Erythroblast (primary cell): ENCODE results near the gene HSD17B14.
"Not testable (repeated sequence)": the region's sequence is repeated elsewhere in the genome, so short reads cannot be mapped to it uniquely, and the experiment has no call there.

ENCODE experiments used
- DNase-seq, 2 experiments: peaks; one replicate each; lab custom pipeline; 2025; lab: John Stamatoyannopoulos, UW
- GATA1 ChIP-seq: IDR thresholded peaks from 2 replicates; pipeline ENCODE4 v1.6.1; 2011; ENCODE audit warnings: low read depth, mild to moderate bottlenecking, control low read depth, low read length, moderate library complexity
- POLR2A ChIP-seq: IDR thresholded peaks from 2 replicates; pipeline ENCODE4 v1.6.1; 2011; ENCODE audit warnings: mild to moderate bottlenecking, low read length

The HSD17B14 gene

DNA sequence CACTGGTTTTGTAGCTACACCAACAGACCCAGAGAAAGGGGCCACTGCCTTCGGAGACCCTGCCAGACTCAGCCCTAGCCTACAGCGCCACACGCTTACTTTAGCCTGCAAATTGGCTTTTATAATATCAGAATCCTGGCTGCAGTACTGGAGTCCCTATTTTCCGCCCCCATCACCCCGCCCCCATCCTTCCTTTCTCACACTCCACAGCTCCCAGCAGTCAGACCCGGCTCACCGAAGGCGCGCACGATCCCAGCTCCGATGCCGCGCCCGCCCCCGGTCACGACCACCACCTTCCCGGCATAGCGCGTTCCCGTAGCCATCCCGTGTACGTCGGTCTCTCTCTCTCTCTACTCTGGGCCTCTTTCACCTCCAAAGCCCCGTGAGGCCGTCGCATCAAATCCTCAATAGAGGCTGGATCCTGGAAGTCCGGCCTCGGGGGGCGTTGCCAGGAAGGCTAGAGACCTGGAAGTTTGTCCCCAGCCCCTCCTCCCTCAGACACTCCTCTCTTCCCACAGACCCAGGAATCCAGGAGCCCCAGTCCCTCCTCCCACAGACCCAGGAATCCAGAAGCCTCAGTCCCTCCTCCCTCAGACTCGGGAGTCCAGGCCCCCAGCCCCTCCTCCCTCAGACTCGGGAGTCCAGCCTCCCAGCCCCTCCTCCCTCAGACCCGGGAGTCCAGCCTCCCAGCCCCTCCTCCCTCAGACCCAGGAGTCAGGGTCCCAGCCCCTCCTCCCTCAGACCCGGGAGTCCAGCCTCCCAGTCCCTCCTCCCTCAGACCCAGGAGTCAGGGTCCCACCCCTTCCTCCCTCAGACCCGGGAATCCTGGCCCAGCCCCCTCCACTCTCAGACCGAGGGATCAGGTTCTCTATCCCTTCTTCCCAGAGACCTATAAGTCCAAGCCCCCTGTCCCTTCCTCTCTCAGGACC is at the start of gene HSD17B14:
Gene HSD17B14, minus strand, starts transcription at position 403 of the 929 bp plus-strand sequence. Its CDS starts 80 bp downstream, at position 323.
- DNase-seq, result no peak
- no peak for TF ChIP-seq GATA1
- peak; percentile 27 for TF ChIP-seq POLR2A

GRCh38 chr19:48883726-48884125 is 47.4 kb upstream of the HSD17B14 start:
- no peak for DNase-seq
- no peak for TF ChIP-seq GATA1
- no peak for TF ChIP-seq POLR2A

GRCh38 chr19:48881741-48882657 is 45.7 kb upstream of the HSD17B14 start:
- DNase-seq, result peak in 1 of 2 experiments; percentile 64
- no peak for TF ChIP-seq POLR2A
- TF ChIP-seq GATA1, result no peak

GRCh38 chr19:48879696-48880095 is 43.4 kb upstream of the HSD17B14 start:
- DNase-seq, result not testable (repeated sequence)

- TF ChIP-seq POLR2A, result no peak
- DNase-seq, result no peak
Observed at GRCh38 chr19:48879025-48879637, 42.8 kb upstream of the HSD17B14 start.

DNA sequence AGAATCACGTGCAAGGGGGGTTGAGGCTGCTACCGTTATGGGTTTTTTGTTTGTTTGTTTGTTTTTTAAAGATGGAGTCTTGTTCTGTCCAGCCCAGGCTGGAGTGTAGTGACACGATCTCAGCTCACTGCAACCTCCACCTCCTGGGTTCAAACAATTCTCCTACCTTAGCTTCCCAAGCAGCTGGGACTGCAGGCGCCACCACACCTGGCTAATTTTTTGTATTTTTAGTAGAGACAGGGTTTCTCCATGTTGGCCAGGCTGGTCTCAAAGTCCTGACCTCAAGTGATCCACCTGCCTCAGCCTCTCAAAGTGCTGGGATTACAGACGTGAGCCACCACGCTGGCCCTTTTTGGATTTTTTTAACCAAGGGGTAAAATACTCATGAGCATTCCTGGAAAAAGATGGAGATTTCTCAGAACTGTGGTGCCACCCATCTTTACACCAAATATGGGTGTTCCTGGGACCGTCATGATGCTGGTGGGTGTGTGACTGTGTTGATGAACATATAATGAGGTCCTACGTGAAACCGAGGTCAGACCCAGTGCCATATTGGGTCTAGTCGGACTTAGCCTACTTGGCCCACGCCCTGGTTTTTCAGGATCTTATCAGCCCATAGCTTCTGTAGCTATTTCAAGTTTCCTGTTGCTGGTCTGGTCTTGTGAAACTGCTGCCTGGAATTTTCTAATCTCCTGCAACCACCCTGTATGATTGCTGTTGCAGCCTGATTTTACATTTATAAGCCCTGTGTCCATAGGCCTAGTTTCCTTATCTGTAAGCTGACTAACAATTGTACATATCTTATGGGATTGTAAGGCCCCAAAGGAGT is 42.1 kb upstream of the HSD17B14 start:
- DNase-seq, result peak; percentile 99 to 100

GRCh38 chr19:48877855-48878195 is 41.5 kb upstream of the HSD17B14 start:
- TF ChIP-seq GATA1 (no peak), POLR2A (no peak)
- no peak for DNase-seq

More for the DNA sequence above, 42.1 kb upstream of the HSD17B14 start:
- TF ChIP-seq POLR2A (peak; percentile 87), GATA1 (peak; percentile 87)

- peak; percentile 85 for TF ChIP-seq POLR2A
- peak; percentile 94 to 95 for DNase-seq
Observed at GRCh38 chr19:48876043-48876981, 40.0 kb upstream of the HSD17B14 start.

DNA sequence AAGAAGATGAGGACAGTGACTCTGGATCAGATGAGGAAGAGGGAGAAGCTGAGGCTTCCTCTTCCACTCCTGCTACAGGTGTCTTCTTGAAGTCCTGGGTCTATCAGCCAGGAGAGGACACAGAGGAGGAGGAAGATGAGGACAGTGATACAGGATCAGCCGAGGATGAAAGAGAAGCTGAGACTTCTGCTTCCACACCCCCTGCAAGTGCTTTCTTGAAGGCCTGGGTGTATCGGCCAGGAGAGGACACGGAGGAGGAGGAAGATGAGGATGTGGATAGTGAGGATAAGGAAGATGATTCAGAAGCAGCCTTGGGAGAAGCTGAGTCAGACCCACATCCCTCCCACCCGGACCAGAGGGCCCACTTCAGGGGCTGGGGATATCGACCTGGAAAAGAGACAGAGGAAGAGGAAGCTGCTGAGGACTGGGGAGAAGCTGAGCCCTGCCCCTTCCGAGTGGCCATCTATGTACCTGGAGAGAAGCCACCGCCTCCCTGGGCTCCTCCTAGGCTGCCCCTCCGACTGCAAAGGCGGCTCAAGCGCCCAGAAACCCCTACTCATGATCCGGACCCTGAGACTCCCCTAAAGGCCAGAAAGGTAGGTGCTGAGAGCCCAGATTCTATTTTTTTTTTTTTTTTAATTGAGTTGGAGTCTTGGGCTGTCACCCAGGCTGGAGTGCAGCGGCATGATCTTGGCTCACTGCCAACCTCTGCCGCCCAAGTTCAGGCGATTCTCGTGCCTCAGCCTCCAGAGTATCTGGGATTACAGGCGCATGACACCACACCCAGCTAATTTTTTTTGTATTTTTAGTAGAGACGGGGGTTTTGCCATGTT is 38.2 kb upstream of the HSD17B14 start:
- DNase-seq, result peak; percentile 88 to 92
- TF ChIP-seq GATA1 (no peak), POLR2A (no peak)

- DNase-seq, result peak; percentile 97 to 99
Observed at GRCh38 chr19:48873476-48874302, 37.4 kb upstream of the HSD17B14 start.

More at GRCh38 chr19:48873476-48874302, 37.4 kb upstream of the HSD17B14 start:
- TF ChIP-seq GATA1, result peak; percentile 99
- TF ChIP-seq POLR2A, result peak; percentile 98
